Measurements from ENCODE around the gene BTBD9. TPM values are rescaled to one million over a fixed set of nuclear protein-coding genes. Genes with fewer than 3 reads are reported as not detected.

Gene BTBD9
- total and polyA plus RNA-seq, 2 donors (not counting 3 experiments of a cell fraction or from before 2014, with no cell fraction given), result 4.9 to 15.0 TPM

DNA sequence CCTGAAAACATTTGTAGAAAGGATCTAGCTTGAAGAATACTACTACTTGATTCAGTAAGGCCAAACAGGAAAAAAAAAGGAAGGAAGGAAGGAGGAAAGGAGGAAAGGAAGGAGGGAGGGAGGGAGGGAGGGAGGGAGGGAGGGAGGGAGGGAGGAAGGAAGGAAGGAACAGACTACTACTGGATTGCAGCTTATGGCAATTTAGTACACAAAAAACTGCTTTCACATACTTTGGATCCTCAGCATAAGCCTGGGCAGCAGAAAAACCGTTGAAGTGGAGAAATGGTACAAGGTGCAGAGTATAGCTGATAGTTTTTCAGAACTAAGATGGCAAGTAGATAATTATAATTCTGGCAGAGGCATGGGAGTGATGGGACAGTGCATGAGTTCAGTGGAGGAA is 201.6 kb downstream of the BTBD9 start:
- H3K9ac ChIP-seq (replicated peaks; ENCODE audit: extremely low read depth, insufficient read depth, low read length), result no peak overlapping the region
- no peak overlapping the region for H3K4me2 ChIP-seq (ENCODE audit: insufficient read depth, low read length)
- TF ChIP-seq POLR2AphosphoS5 (IDR thresholded peaks at IDR 0.05; ENCODE audit: insufficient read depth, low read depth, low read length) (no peak), POLR2A (IDR thresholded peaks at IDR 0.05; ENCODE audit: low read depth, low read length) (no peak), EZH2 (IDR thresholded peaks at IDR 0.05; ENCODE audit: borderline replicate concordance, low read depth, low read length, severe bottlenecking) (no peak), GATA2 (IDR thresholded peaks at IDR 0.05; ENCODE audit: insufficient read depth, insufficient read length, low read depth, low read length) (no peak), JUN (IDR thresholded peaks at IDR 0.05; ENCODE audit: borderline replicate concordance, insufficient read depth, insufficient read length, low read depth) (no peak), MYC (IDR thresholded peaks at IDR 0.05; ENCODE audit: low read depth, low read length) (no peak), FOS (IDR thresholded peaks at IDR 0.05; ENCODE audit: borderline replicate concordance, insufficient read depth, low read length) (no peak)
- TF ChIP-seq, protein P1, sequence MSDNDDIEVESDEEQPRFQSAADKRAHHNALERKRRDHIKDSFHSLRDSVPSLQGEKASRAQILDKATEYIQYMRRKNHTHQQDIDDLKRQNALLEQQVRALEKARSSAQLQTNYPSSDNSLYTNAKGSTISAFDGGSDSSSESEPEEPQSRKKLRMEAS (IDR thresholded peaks at IDR 0.05; ENCODE audit: insufficient read depth, insufficient read length), result no peak
- TF ChIP-seq, protein P2, sequence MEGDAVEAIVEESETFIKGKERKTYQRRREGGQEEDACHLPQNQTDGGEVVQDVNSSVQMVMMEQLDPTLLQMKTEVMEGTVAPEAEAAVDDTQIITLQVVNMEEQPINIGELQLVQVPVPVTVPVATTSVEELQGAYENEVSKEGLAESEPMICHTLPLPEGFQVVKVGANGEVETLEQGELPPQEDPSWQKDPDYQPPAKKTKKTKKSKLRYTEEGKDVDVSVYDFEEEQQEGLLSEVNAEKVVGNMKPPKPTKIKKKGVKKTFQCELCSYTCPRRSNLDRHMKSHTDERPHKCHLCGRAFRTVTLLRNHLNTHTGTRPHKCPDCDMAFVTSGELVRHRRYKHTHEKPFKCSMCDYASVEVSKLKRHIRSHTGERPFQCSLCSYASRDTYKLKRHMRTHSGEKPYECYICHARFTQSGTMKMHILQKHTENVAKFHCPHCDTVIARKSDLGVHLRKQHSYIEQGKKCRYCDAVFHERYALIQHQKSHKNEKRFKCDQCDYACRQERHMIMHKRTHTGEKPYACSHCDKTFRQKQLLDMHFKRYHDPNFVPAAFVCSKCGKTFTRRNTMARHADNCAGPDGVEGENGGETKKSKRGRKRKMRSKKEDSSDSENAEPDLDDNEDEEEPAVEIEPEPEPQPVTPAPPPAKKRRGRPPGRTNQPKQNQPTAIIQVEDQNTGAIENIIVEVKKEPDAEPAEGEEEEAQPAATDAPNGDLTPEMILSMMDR (IDR thresholded peaks at IDR 0.05; ENCODE audit: extremely low read depth in 1 of 2, insufficient read depth in 1 of 2, low read depth in 1 of 2, low read length in 2 of 2), result no peak
- H3K4me3 ChIP-seq (replicated peaks in 1 of 3; ENCODE audit: insufficient read depth in 1 of 3, low read depth in 1 of 3, low read length in 3 of 3), result no peak overlapping the region
- no peak for FAIRE-seq
- H3K79me2 ChIP-seq (ENCODE audit: control insufficient read depth, insufficient read depth, low read length), result no peaks in the 10 kb centered on the region
- BruUV-seq (replicated peaks), result no TSS peak
- no peaks in the 10 kb centered on the region for H3K27me3 ChIP-seq (ENCODE audit: control insufficient read depth in 2 of 2, insufficient read depth in 2 of 2, low read length in 2 of 2)
- CTCF ChIA-PET, result interaction anchor here (0.7 to 1.4 kb wide), 2 partner anchors 11 to 16 kb away, joined by 3 to 4 read pairs; no protein-coding TSS in a partner anchor
- no peaks in the 10 kb centered on the region for H4K20me1 ChIP-seq (replicated peaks; ENCODE audit: control insufficient read depth, extremely low read depth, insufficient read depth, low read length)
- POLR2A ChIA-PET, result no interaction called here
- dilution Hi-C loops (cut with MboI; ENCODE audit: extremely low pct_ligation_motif_present, low sequenced_read_pairs), result no loop called here
- no peaks in the 10 kb centered on the region for H3K36me3 ChIP-seq (ENCODE audit: control insufficient read depth in 2 of 2, extremely low read depth in 1 of 2, insufficient read depth in 2 of 2, low read length in 2 of 2)
- intact Hi-C loops (cut with micrococcal nuclease), result no loop called here
- H3K9me3 ChIP-seq (replicated peaks; ENCODE audit: control insufficient read depth, insufficient read depth, low read length), result no peaks in the 10 kb centered on the region
- DNase-seq (ENCODE audit: low read depth, low spot score), result no peak
- H3K9me1 ChIP-seq (replicated peaks; ENCODE audit: control insufficient read depth, extremely low read depth, insufficient read depth, low read length), result no peaks in the 10 kb centered on the region
- no peak overlapping the region for H3K27ac ChIP-seq (ENCODE audit: insufficient read depth, low read depth, low read length)
- H2AFZ ChIP-seq (ENCODE audit: low read depth, low read length), result no peak overlapping the region
- H3K4me1 ChIP-seq (ENCODE audit: control insufficient read depth, extremely low read depth, insufficient read depth, low read length), result peaks cover 9% of the 10 kb centered on the region

Data from endothelial cell of umbilical vein (primary cell).